Ishikawa (cell line): ENCODE results near the gene ERG.

Experiments used
- CEBPB ChIP-seq: IDR thresholded peaks from 2 replicates; pipeline ENCODE4 v1.6.1; 2012
- CREB1 ChIP-seq: IDR thresholded peaks from 2 replicates; pipeline ENCODE4 v1.6.1; 2012; ENCODE audit warnings: low read depth
- EGR1 ChIP-seq: IDR thresholded peaks from 2 replicates; pipeline ENCODE4 v1.6.1; 2012
- EP300 ChIP-seq: IDR thresholded peaks from 2 replicates; pipeline ENCODE4 v1.6.1; 2012; ENCODE audit warnings: borderline replicate concordance
- FOXM1 ChIP-seq: IDR thresholded peaks from 2 replicates; pipeline ENCODE4 v1.6.1; 2012; ENCODE audit warnings: low read depth, borderline replicate concordance
- NFIC ChIP-seq: IDR thresholded peaks from 2 replicates; pipeline ENCODE4 v1.6.1; 2012
- RAD21 ChIP-seq: IDR thresholded peaks from 2 replicates; pipeline ENCODE4 v1.6.1; 2012; ENCODE audit warnings: low read depth
- REST ChIP-seq: IDR thresholded peaks from 2 replicates; pipeline ENCODE4 v1.6.1; 2012; ENCODE audit warnings: low read depth, mild to moderate bottlenecking
- TAF1 ChIP-seq: IDR thresholded peaks from 2 replicates; pipeline ENCODE4 v1.6.1; 2012; ENCODE audit warnings: low read depth, mild to moderate bottlenecking
- TCF12 ChIP-seq: IDR thresholded peaks from 2 replicates; pipeline ENCODE4 v1.6.1; 2012; ENCODE audit warnings: low read depth
- TEAD4 ChIP-seq: IDR thresholded peaks from 2 replicates; pipeline ENCODE4 v1.6.1; 2012
- YY1 ChIP-seq: IDR thresholded peaks from 2 replicates; pipeline ENCODE4 v1.6.1; 2012; ENCODE audit warnings: low read depth
- ZBTB7A ChIP-seq: IDR thresholded peaks from 2 replicates; pipeline ENCODE4 v1.6.1; 2012; ENCODE audit warnings: low read depth
- TF ChIP-seq, protein P1 (sequence below): IDR thresholded peaks from 2 replicates; pipeline ENCODE4 v1.6.1; 2012
- TF ChIP-seq, protein P2 (sequence below): IDR thresholded peaks from 2 replicates; pipeline ENCODE4 v1.6.1; 2012

Gene ERG

GRCh38 chr21:38351176-38351959 is 146.9 kb downstream of the ERG start:
- TF ChIP-seq RAD21 (no peak), EP300 (no peak), REST (no peak), ZBTB7A (no peak), YY1 (no peak), TEAD4 (no peak), EGR1 (no peak), CREB1 (no peak), CEBPB (no peak), FOXM1 (no peak), TCF12 (no peak), TAF1 (no peak), NFIC (no peak)
- TF ChIP-seq, protein P1, sequence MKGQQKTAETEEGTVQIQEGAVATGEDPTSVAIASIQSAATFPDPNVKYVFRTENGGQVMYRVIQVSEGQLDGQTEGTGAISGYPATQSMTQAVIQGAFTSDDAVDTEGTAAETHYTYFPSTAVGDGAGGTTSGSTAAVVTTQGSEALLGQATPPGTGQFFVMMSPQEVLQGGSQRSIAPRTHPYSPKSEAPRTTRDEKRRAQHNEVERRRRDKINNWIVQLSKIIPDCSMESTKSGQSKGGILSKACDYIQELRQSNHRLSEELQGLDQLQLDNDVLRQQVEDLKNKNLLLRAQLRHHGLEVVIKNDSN: no peak
- TF ChIP-seq, protein P2, sequence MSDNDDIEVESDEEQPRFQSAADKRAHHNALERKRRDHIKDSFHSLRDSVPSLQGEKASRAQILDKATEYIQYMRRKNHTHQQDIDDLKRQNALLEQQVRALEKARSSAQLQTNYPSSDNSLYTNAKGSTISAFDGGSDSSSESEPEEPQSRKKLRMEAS: no peak

DNA sequence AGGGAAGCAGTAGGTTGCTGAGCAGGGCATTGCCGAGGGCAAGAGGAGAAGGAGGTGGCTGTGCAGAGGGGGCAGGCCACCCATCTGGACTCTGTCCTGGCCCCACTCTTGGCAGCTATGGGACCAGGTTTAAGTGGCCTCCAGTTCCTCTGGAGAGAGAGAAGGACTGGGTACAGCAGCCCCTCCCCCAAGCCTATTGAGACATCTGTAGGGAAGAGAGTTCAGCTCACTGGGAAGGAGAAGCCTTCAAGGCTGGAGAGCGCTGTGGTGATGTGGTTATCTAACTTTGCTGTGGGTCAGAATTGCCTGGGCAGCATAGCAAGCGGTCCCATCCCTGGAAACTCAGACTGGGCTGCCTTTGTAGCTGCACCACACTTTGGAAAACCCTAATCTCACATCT is 147.6 kb downstream of the ERG start:
- TF ChIP-seq EP300 (no peak), TEAD4 (no peak)
- TF ChIP-seq, protein P1: no peak

DNA sequence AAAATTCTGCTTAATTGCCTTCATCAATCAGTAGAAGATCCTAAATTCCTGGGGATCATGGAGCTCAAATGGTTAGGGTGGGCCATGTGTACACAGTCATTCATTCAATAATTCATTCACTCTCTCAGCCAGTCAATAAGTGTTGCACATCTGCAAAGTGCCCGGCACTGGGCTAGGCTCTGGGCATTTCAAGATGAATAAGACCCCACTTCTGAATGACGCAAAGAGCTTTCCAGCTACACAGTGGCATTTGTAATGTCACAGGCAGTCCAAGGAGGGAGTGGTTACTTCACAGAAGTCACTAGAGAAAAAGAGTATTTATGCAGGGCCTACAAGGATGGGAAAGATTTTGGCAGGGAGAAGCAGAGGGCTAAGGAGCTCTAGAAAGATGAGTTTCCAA is 148.3 kb downstream of the ERG start:
- TF ChIP-seq ZBTB7A (no peak), CEBPB (no peak), CREB1 (no peak), FOXM1 (no peak), TAF1 (no peak), TEAD4 (no peak), TCF12 (no peak), EGR1 (no peak), REST (no peak), EP300 (no peak), NFIC (no peak), YY1 (no peak), RAD21 (no peak)
- TF ChIP-seq, protein P2: no peak
- TF ChIP-seq, protein P1: no peak

GRCh38 chr21:38349111-38349746 is 149.0 kb downstream of the ERG start:
- TF ChIP-seq RAD21: no peak

DNA sequence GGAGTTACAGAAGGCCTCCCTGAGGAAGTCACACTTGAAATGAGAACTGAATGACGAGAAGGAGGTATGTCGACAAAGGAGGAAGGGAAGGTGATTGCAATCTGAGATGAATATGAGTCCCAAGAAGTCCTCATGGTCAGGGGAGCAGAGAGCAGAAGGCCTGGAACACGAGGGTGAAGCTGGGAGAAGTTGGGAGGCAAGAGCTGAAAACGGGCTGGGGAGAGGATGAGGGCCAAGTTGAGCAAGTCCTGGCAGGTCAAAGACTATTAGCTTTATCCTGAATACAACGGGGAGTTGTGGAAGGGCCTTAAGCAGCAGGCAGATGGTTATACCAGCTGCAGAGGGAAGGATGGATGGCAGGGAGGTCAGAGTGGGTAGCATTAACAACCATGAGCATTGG is 152.0 kb downstream of the ERG start:
- TF ChIP-seq, protein P2: no peak
- no peak for TF ChIP-seq ZBTB7A
- TF ChIP-seq EGR1: no peak
- TF ChIP-seq FOXM1: no peak
- TF ChIP-seq TEAD4: no peak
- TF ChIP-seq CEBPB: no peak
- TF ChIP-seq TAF1: no peak
- TF ChIP-seq EP300: no peak
- no peak for TF ChIP-seq RAD21
- TF ChIP-seq YY1: no peak
- no peak for TF ChIP-seq REST
- TF ChIP-seq, protein P1: no peak
- TF ChIP-seq CREB1: no peak
- no peak for TF ChIP-seq TCF12
- no peak for TF ChIP-seq NFIC
